ENCODE results near the gene GPRIN1.
A peak's percentile ranks its signal among the peaks of the same experiment; 100 is the strongest.
"Not testable (repeated sequence)": the region's sequence is repeated elsewhere in the genome, so short reads cannot be mapped to it uniquely, and the experiment has no call there.

GPRIN1 gene

GRCh38 chr5:176624938-176625337 lies 15.0 kb upstream of the GPRIN1 start:
- no peak for DNase-seq

GRCh38 chr5:176624142-176624541 lies 14.2 kb upstream of the GPRIN1 start:
- DNase-seq, result no peak

- DNase-seq, result peak in 1 of 14 donors; percentile 87
Measured at GRCh38 chr5:176621661-176622079, 11.7 kb upstream of the GPRIN1 start.

GRCh38 chr5:176620333-176620981 lies 10.5 kb upstream of the GPRIN1 start:
- no peak for DNase-seq

- no peak for DNase-seq
Measured at GRCh38 chr5:176619569-176620332, 9.8 kb upstream of the GPRIN1 start.

- DNase-seq, result peak in 12 of 14 donors; percentile 4 to 89 (median 38)
Measured at GRCh38 chr5:176619203-176619568, 9.2 kb upstream of the GPRIN1 start.

GRCh38 chr5:176618783-176619182 lies 8.8 kb upstream of the GPRIN1 start:
- no peak for DNase-seq

GRCh38 chr5:176616511-176616910 lies 6.6 kb upstream of the GPRIN1 start:
- no peak for DNase-seq

GRCh38 chr5:176614805-176615478 lies 5.0 kb upstream of the GPRIN1 start:
- DNase-seq, result peak in 1 of 14 donors; percentile 20

- no peak for DNase-seq
Measured at GRCh38 chr5:176612855-176613254, 2.9 kb upstream of the GPRIN1 start.

- peak in 1 of 14 donors; percentile 47 for DNase-seq
Measured at GRCh38 chr5:176612008-176612407, 2.1 kb upstream of the GPRIN1 start.

- peak in 6 of 14 donors; percentile 4 to 44 (median 12) for DNase-seq
Measured at GRCh38 chr5:176611435-176611834, 1.5 kb upstream of the GPRIN1 start.

GRCh38 chr5:176610435-176610773 lies 448 bp upstream of the GPRIN1 start:
- DNase-seq, result no peak

- DNase-seq, result peak in 1 of 14 donors; percentile 36
Measured at GRCh38 chr5:176608937-176609723, 826 bp downstream of the GPRIN1 start.

GRCh38 chr5:176608142-176608705 lies 1.7 kb downstream of the GPRIN1 start:
- peak in 1 of 14 donors; percentile 59 for DNase-seq

- no peak for DNase-seq
Measured at GRCh38 chr5:176606875-176607274, 3.1 kb downstream of the GPRIN1 start.

GRCh38 chr5:176606032-176606431 lies 3.9 kb downstream of the GPRIN1 start:
- DNase-seq, result no peak

GRCh38 chr5:176603091-176603490 lies 6.9 kb downstream of the GPRIN1 start:
- DNase-seq, result no peak

GRCh38 chr5:176601901-176602482 lies 8.0 kb downstream of the GPRIN1 start:
- DNase-seq, result no peak

GRCh38 chr5:176599749-176600430 lies 10.1 kb downstream of the GPRIN1 start:
- DNase-seq, result not testable (repeated sequence)
